NT2/D1 (cell line): ENCODE data around the gene LRRC3.

Source experiments
- SUZ12 ChIP-seq: IDR thresholded peaks from 2 replicates; pipeline ENCODE4 v1.6.1; 2011; ENCODE audit not compliant: insufficient read length, insufficient read depth; ENCODE audit errors: extremely low read depth
- YY1 ChIP-seq: IDR thresholded peaks from 2 replicates; pipeline ENCODE4 v1.6.1; 2011; ENCODE audit not compliant: insufficient read length, insufficient read depth
- ZNF274 ChIP-seq: IDR thresholded peaks from 2 replicates; pipeline ENCODE4 v1.6.1; 2011; ENCODE audit warnings: mild to moderate bottlenecking, low read depth, low read length

GRCh38 chr21:44438531-44439210, 16.6 kb upstream of the LRRC3 start:
- TF ChIP-seq ZNF274 = no peak
- no peak for TF ChIP-seq YY1
- no peak for TF ChIP-seq SUZ12
